B cell (primary cell): ENCODE data around the gene LRSAM1. TPM values are rescaled to one million over a fixed set of nuclear protein-coding genes. Genes with fewer than 3 reads are reported as not detected.

ENCODE experiments used
- ATAC-seq: fragments of 200-7000 bp; cut with Tn5 transposase; one replicate; pipeline ENCODE4 v1.10.0; 2021; ENCODE audit warnings: low read depth, mild to moderate bottlenecking, moderate number of reproducible peaks, moderate library complexity
- CTCF ChIA-PET: fragments of 350-600 bp; sonication (Branson Sonifier 250); formaldehyde crosslinking; loops from one replicate; lab custom pipeline; 2021; ENCODE audit warnings: antibody characterized with exemption, inconsistent platforms; lab: Charles Lee
- POLR2A ChIA-PET: fragments of 350-600 bp; sonication (Branson Sonifier 250); formaldehyde crosslinking; loops from one replicate; lab custom pipeline; 2021; ENCODE audit warnings: antibody characterized with exemption; lab: Charles Lee
- DNase-seq: peaks from one replicate; pipeline ENCODE4 v3.0.0; 2013
- H2AFZ ChIP-seq: 2 replicates; pipeline ENCODE4 v1.6.1; 2012; ENCODE audit warnings: mild to moderate bottlenecking, low read depth, low read length; ENCODE audit not compliant: insufficient read depth, poor library complexity, severe bottlenecking
- H3K27ac ChIP-seq, 2 donors: 1 replicate in 1 of 2; 2 replicates in 1 of 2; pipeline ENCODE4 v1.5.1; 2012 to 2013; ENCODE audit warnings: low read length in 2 of 2, mild to moderate bottlenecking in 2 of 2, moderate library complexity in 1 of 2
- H3K27me3 ChIP-seq, 4 experiments: fragments of 200-600 bp in 1 of 4; sonication (generic) in 1 of 4; replicated peaks in 1 of 4; 1 replicate in 2 of 4; 2 replicates in 2 of 4; pipeline versions ENCODE4 v1.6.1 to v1.7.0; 2013 to 2016; ENCODE audit warnings: low read length in 3 of 4, mild to moderate bottlenecking in 2 of 4, mixed read lengths in 1 of 4, moderate library complexity in 1 of 4; ENCODE audit not compliant: insufficient read depth in 4 of 4, control insufficient read depth in 3 of 4; ENCODE audit errors: control extremely low read depth in 1 of 4
- H3K36me3 ChIP-seq, 2 experiments: replicated peaks in 1 of 2; 1 replicate in 1 of 2; 2 replicates in 1 of 2; pipeline versions ENCODE4 v1.6.1 to v1.7.1; 2013; ENCODE audit warnings: low read length in 1 of 2; ENCODE audit not compliant: insufficient read depth in 2 of 2, control insufficient read depth in 1 of 2; ENCODE audit errors: control extremely low read depth in 1 of 2, extremely low read depth in 1 of 2
- H3K4me1 ChIP-seq, 2 donors: fragments of 200-600 bp in 1 of 2; sonication (generic) in 1 of 2; 1 replicate in 1 of 2; 2 replicates in 1 of 2; pipeline versions ENCODE4 v1.5.1 to v1.6.1; 2013 to 2017; ENCODE audit warnings: low read length in 2 of 2; ENCODE audit not compliant: control insufficient read depth in 2 of 2, insufficient read depth in 2 of 2
- H3K4me2 ChIP-seq: replicated peaks from 2 replicates; pipeline ENCODE3; 2012; ENCODE audit warnings: mild to moderate bottlenecking, low read depth, low read length; ENCODE audit not compliant: poor library complexity, severe bottlenecking
- H3K4me3 ChIP-seq, 5 experiments: fragments of 200-600 bp in 1 of 5; sonication (generic) in 1 of 5; 1 replicate in 3 of 5; 2 replicates in 2 of 5; pipeline versions ENCODE4 v1.5.1 to v1.7.0; 2011 to 2016; ENCODE audit warnings: low read length in 4 of 5, mild to moderate bottlenecking in 4 of 5, low read depth in 2 of 5, control low read depth in 1 of 5, moderate library complexity in 1 of 5; ENCODE audit not compliant: insufficient read depth in 1 of 5; ENCODE audit errors: control extremely low read depth in 1 of 5, extremely low read depth in 1 of 5
- H3K79me2 ChIP-seq: fragments of 200-600 bp; sonication (generic); one replicate; pipeline ENCODE4 v1.6.0; 2016; ENCODE audit warnings: low read length; ENCODE audit not compliant: control insufficient read depth, insufficient read depth
- H3K9ac ChIP-seq: fragments of 200-600 bp; sonication (generic); 2 replicates; pipeline ENCODE4 v1.6.1; 2017; ENCODE audit warnings: mild to moderate bottlenecking, low read length, moderate library complexity
- H3K9me3 ChIP-seq, 3 donors: one replicate each; pipeline versions ENCODE4 v1.6.1 to v1.7.1; 2013; ENCODE audit warnings: low read length in 2 of 3; ENCODE audit not compliant: control insufficient read depth in 2 of 3, insufficient read depth in 1 of 3; ENCODE audit errors: control extremely low read depth in 1 of 3
- H4K20me1 ChIP-seq: 2 replicates; pipeline ENCODE4 v1.6.0; 2012; ENCODE audit warnings: mild to moderate bottlenecking, low read length; ENCODE audit not compliant: insufficient read depth, control insufficient read depth, poor library complexity, severe bottlenecking
- H3K27ac Mint-ChIP-seq: one replicate; pipeline ENCODE4 v1.8.0; 2021; ENCODE audit warnings: mixed read lengths
- H3K27me3 Mint-ChIP-seq: one replicate; pipeline ENCODE4 v1.8.0; 2021; ENCODE audit warnings: mixed read lengths
- H3K4me1 Mint-ChIP-seq: one replicate; pipeline ENCODE4 v1.8.0; 2021; ENCODE audit warnings: mixed read lengths
- H3K4me3 Mint-ChIP-seq: one replicate; pipeline ENCODE4 v1.8.0; 2021; ENCODE audit warnings: mixed read lengths
- H3K9me3 Mint-ChIP-seq: one replicate; pipeline ENCODE4 v1.8.0; 2022; ENCODE audit warnings: mixed read lengths; ENCODE audit not compliant: insufficient read depth
- EZH2 ChIP-seq: IDR thresholded peaks from 2 replicates; pipeline ENCODE4 v1.6.1; 2012; ENCODE audit warnings: borderline replicate concordance, low read depth, mild to moderate bottlenecking, moderate library complexity, low read length; ENCODE audit not compliant: insufficient read depth, poor library complexity, severe bottlenecking
- WGBS: methylation state at CpG from one replicate; pipeline ENCODE4 v1.1.5; 2013; ENCODE audit warnings: missing lambda C conversion rate; ENCODE audit not compliant: insufficient coverage; 5-methylcytosine and 5-hydroxymethylcytosine counted together
- intact Hi-C: fragments of 100-400 bp; cut with micrococcal nuclease; formaldehyde crosslinking; loops from one replicate; pipeline ENCODE4 v1.10.0; 2022
- polyA plus RNA-seq: library from polyadenylated mRNA; depleted of rRNA; stranded (reverse); fragments of >200 nt; gene quantifications from 2 replicates; pipeline ENCODE4 v1.2.3, GENCODE V29; 2012
- total RNA-seq, 2 donors: library from RNA; stranded (reverse); fragments of 120-200 nt in 1 of 2; gene quantifications; 1 replicate in 1 of 2; 2 replicates in 1 of 2; pipeline versions ENCODE4 v1.2.3 to v1.2.4, GENCODE V29; 2013 to 2022
- TF ChIP-seq, protein P1 (sequence below): fragments of 200-600 bp; IDR thresholded peaks from one replicate; pipeline ENCODE4 v1.8.0; 2022; ENCODE audit warnings: antibody characterized with exemption, mild to moderate bottlenecking

The LRSAM1 gene
- total and polyA plus RNA-seq, 2 donors (not counting 1 experiment from before 2014, with no cell fraction given): 30.6 to 39.8 TPM

DNA sequence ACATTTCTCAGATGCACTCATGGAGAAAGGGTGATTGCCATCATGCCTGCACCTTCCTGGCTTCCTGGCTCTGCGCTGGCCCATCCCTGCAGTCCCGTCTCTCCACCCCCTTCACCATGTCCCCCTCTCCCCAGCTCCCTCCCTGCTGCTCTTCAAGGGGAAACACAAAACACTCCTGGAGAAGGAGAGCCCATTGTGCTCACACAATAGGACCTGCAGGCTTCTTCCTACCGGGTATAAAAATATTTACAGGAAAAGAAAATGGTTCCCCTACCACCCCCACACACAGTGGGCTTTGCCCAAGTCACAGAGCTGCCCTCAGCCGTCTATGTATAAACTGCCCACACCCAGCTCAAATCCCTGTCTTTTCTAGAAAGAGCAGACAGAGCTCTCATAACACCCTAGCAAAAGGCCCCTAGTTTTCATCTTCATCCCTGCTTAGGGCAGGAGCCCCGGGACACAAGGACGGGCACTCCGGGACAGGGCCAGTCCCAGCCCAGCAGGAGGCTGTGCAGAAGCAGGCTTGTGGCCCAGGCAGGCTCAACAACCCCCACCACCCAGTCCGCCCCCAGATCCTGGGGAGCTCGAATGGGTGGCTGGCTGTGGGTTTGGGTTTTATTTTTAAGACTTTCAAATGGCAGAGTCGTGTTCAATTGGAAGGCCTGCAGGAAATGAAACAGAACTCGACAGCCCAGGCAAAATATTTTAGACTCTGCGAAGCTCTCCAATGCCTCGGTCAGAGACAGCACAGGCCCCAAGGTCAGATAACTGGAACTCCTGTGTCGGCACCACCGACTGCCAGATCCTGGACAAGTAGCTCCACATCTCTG, 77.3 kb downstream of the LRSAM1 start:
- Histone ChIP-seq H3K9ac (no peak overlapping the region), H3K4me1 (no peaks in the 10 kb centered on the region), H2AFZ (no peak overlapping the region), H3K4me3 (no peak overlapping the region), H3K4me2 (no peak overlapping the region), H3K79me2 (no peaks in the 10 kb centered on the region), H4K20me1 (no peaks in the 10 kb centered on the region), H3K27ac (no peak overlapping the region), H3K27me3 (no peaks in the 10 kb centered on the region), H3K36me3 (no peaks in the 10 kb centered on the region), H3K9me3 (peaks cover 0 to 38% (median 21%) of the 10 kb centered on the region in 3 donors)
- intact Hi-C loops: no loop called here
- ATAC-seq (no peak), DNase-seq (no peak)
- Mint-ChIP-seq H3K9me3 (no peaks in the 10 kb centered on the region), H3K4me1 (no peaks in the 10 kb centered on the region), H3K27ac (no peak overlapping the region), H3K27me3 (no peaks in the 10 kb centered on the region), H3K4me3 (no peak overlapping the region)
- CTCF ChIA-PET: no interaction called here
- WGBS: 92% methylated on average over 11 of the region's 15 CpGs
- POLR2A ChIA-PET: interaction anchor here (0.6 kb wide), 1 partner anchor 403 kb away, joined by 5 read pairs; no protein-coding TSS in a partner anchor
- TF ChIP-seq, protein P1, sequence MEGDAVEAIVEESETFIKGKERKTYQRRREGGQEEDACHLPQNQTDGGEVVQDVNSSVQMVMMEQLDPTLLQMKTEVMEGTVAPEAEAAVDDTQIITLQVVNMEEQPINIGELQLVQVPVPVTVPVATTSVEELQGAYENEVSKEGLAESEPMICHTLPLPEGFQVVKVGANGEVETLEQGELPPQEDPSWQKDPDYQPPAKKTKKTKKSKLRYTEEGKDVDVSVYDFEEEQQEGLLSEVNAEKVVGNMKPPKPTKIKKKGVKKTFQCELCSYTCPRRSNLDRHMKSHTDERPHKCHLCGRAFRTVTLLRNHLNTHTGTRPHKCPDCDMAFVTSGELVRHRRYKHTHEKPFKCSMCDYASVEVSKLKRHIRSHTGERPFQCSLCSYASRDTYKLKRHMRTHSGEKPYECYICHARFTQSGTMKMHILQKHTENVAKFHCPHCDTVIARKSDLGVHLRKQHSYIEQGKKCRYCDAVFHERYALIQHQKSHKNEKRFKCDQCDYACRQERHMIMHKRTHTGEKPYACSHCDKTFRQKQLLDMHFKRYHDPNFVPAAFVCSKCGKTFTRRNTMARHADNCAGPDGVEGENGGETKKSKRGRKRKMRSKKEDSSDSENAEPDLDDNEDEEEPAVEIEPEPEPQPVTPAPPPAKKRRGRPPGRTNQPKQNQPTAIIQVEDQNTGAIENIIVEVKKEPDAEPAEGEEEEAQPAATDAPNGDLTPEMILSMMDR: no peak
- no peak for TF ChIP-seq EZH2

DNA sequence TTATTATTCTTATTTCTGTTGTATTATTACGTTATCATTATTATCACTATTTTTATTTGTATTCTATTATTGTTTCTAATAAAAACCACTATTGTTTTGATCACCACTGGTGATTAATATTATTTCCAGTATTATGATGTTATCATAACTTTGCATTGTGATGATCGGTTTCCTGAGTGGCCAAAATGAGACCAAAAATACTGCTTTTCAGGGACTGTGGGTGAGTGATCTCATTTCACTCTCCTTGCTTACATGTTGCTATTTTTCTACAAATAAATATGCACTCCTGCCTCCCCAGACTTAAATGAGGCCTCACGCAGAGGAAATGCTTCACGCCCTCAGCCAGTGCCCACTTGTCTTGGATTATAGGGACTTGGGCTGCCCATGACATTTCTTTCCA, 78.4 kb downstream of the LRSAM1 start:
- TF ChIP-seq EZH2: no peak
- TF ChIP-seq, protein P1: no peak
- 93% methylated on average over 2 of the region's 4 CpGs for WGBS

More for the DNA sequence above, 78.4 kb downstream of the LRSAM1 start:
- DNase-seq: no peak
- H3K4me1 ChIP-seq: no peaks in the 10 kb centered on the region
- no peaks in the 10 kb centered on the region for H3K79me2 ChIP-seq
- no peak overlapping the region for H3K4me2 ChIP-seq
- peaks cover 0 to 31% (median 12%) of the 10 kb centered on the region in 3 donors for H3K9me3 ChIP-seq
- no peak overlapping the region for H3K4me3 ChIP-seq
- H3K36me3 ChIP-seq: no peaks in the 10 kb centered on the region
- intact Hi-C loops: no loop called here
- Mint-ChIP-seq H3K27ac (no peak overlapping the region), H3K4me1 (no peaks in the 10 kb centered on the region), H3K4me3 (no peak overlapping the region), H3K27me3 (no peaks in the 10 kb centered on the region), H3K9me3 (no peaks in the 10 kb centered on the region)
- ChIA-PET POLR2A (no interaction called here), CTCF (no interaction called here)
- ATAC-seq: no peak
- H3K9ac ChIP-seq: no peak overlapping the region
- no peak overlapping the region for H3K27ac ChIP-seq
- H4K20me1 ChIP-seq: no peaks in the 10 kb centered on the region
- H3K27me3 ChIP-seq: no peaks in the 10 kb centered on the region
- H2AFZ ChIP-seq: no peak overlapping the region
